Neural crest cell (in vitro differentiated cells): ENCODE data around the gene SNRPF. TPM values are rescaled to one million over a fixed set of nuclear protein-coding genes. Genes with fewer than 3 reads are reported as not detected.

Experiments used
- DNase-seq: peaks from one replicate; pipeline ENCODE4 v3.0.0; 2021; ENCODE audit warnings: low read depth, mixed read lengths, low spot score
- H3K27ac Mint-ChIP-seq: one replicate; pipeline ENCODE4 v1.8.0; 2021; ENCODE audit warnings: mild to moderate bottlenecking, mixed read lengths; ENCODE audit not compliant: unreplicated experiment
- H3K27me3 Mint-ChIP-seq: 2 replicates; pipeline ENCODE4 v1.8.0; 2021; ENCODE audit warnings: low read depth, mild to moderate bottlenecking, mixed read lengths
- H3K36me3 Mint-ChIP-seq: 2 replicates; pipeline ENCODE4 v1.8.0; 2021; ENCODE audit warnings: low read depth, mild to moderate bottlenecking, mixed read lengths
- H3K4me1 Mint-ChIP-seq: 2 replicates; pipeline ENCODE4 v1.8.0; 2021; ENCODE audit warnings: mixed read lengths
- H3K4me3 Mint-ChIP-seq: one replicate; pipeline ENCODE4 v1.8.0; 2021; ENCODE audit warnings: mild to moderate bottlenecking, mixed read lengths
- H3K9me3 Mint-ChIP-seq: 2 replicates; pipeline ENCODE4 v1.8.0; 2021; ENCODE audit warnings: mixed read lengths
- CTCF ChIP-seq: fragments of 200-600 bp; sonication (generic); conservative IDR thresholded peaks from 2 replicates; pipeline ENCODE4 v1.5.0; 2021; ENCODE audit warnings: antibody characterized with exemption, mild to moderate bottlenecking
- total RNA-seq: library from RNA; stranded (reverse); gene quantifications from 2 replicates; pipeline ENCODE4 v1.2.1, GENCODE V29; 2021

SNRPF gene
- total RNA-seq, 1 donor from 2014 or later, result 71.5 TPM

DNA sequence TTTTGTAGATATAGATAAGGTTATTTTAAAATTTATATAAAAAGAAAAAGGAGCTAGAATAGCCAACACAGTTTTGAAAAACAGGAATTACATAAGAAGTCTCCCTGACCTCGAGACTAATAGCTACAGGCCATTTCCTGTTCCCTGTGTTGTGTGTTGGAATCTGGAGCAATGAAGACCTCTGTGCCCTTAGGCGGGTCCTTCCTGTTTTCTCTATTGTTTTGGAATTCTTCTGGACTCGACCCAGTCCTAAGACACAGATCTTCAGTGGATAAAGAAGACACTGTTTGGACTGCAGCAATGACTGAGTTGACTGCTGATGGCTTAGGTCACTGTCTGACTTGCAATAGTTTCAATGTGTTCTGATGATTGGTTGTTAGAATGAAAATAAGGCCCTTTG, 26.2 kb downstream of the SNRPF start:
- no peaks in the 10 kb centered on the region for H3K9me3 Mint-ChIP-seq
- no peak overlapping the region for H3K27ac Mint-ChIP-seq
- TF ChIP-seq CTCF, result no peak
- DNase-seq, result no peak
- H3K4me1 Mint-ChIP-seq, result peaks cover 5% of the 10 kb centered on the region
- no peaks in the 10 kb centered on the region for H3K27me3 Mint-ChIP-seq
- H3K4me3 Mint-ChIP-seq, result no peak overlapping the region
- no peaks in the 10 kb centered on the region for H3K36me3 Mint-ChIP-seq

DNA sequence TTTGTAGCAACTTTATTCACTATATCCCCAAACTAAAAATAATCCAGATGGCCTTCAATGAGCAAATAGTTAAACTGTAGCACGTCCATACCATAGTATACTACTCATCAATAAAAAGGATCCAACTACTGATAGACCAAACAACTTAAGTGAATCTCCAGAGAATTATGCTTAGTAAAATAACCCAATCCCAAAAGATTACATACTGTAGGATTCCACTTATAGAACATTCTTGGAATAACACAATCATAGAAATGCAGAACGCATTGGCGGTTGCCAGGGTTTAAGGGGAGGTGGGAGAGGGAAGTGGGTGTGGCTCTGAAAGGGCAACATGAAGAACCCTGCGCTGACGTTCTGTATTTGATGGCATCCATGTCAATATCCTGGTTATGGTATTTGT, 28.6 kb downstream of the SNRPF start:
- Mint-ChIP-seq H3K27me3 (no peaks in the 10 kb centered on the region), H3K4me3 (no peak overlapping the region), H3K9me3 (no peaks in the 10 kb centered on the region), H3K4me1 (peaks cover 5% of the 10 kb centered on the region), H3K27ac (no peak overlapping the region), H3K36me3 (no peaks in the 10 kb centered on the region)
- DNase-seq, result no peak
- no peak for TF ChIP-seq CTCF

GRCh38 chr12:95890958-95891357, 32.2 kb downstream of the SNRPF start:
- Mint-ChIP-seq H3K4me3 (no peak overlapping the region), H3K9me3 (peaks cover 3% of the 10 kb centered on the region), H3K27me3 (no peaks in the 10 kb centered on the region), H3K27ac (no peak overlapping the region), H3K4me1 (no peaks in the 10 kb centered on the region), H3K36me3 (peaks cover 2% of the 10 kb centered on the region)
- DNase-seq, result no peak
- no peak for TF ChIP-seq CTCF

- Mint-ChIP-seq H3K4me1 (no peaks in the 10 kb centered on the region), H3K9me3 (peaks cover 3% of the 10 kb centered on the region), H3K36me3 (peaks cover 2% of the 10 kb centered on the region), H3K4me3 (no peak overlapping the region), H3K27me3 (no peaks in the 10 kb centered on the region), H3K27ac (no peak overlapping the region)
- DNase-seq, result no peak
- TF ChIP-seq CTCF, result no peak
Observed at GRCh38 chr12:95896846-95897245, 38.1 kb downstream of the SNRPF start.

DNA sequence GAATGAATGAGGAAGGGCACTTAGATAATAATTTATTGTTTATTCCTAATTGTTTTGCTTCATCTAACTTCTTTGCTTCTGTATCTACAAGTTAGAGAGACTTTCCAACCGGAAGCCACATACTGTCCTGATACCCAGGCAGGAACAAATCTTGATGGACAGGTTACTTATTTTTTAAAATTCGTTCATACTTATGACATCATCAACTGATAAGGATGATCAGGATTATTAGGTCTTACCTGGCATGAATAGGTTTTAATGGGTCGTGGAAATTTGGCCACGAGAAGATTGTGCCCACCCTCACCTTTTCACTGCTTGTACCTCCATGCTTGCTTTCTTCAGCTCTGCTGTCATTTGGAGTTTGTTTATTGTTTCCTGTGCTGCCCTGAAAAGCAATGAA, 39.3 kb downstream of the SNRPF start:
- DNase-seq, result no peak
- TF ChIP-seq CTCF, result no peak
- Mint-ChIP-seq H3K4me3 (no peak overlapping the region), H3K4me1 (no peaks in the 10 kb centered on the region), H3K27me3 (no peaks in the 10 kb centered on the region), H3K27ac (no peak overlapping the region), H3K9me3 (peaks cover 3% of the 10 kb centered on the region), H3K36me3 (peaks cover 2% of the 10 kb centered on the region)

- Mint-ChIP-seq H3K27ac (no peak overlapping the region), H3K9me3 (peaks cover 3% of the 10 kb centered on the region), H3K36me3 (no peaks in the 10 kb centered on the region), H3K4me1 (no peaks in the 10 kb centered on the region), H3K4me3 (no peak overlapping the region), H3K27me3 (peaks cover 11% of the 10 kb centered on the region)
- no peak for DNase-seq
- TF ChIP-seq CTCF, result no peak
Observed at GRCh38 chr12:95908573-95908972, 49.8 kb downstream of the SNRPF start.
